Keratinocyte (primary cell): ENCODE data around the gene SMURF2. TPM values are rescaled to one million over a fixed set of nuclear protein-coding genes. Genes with fewer than 3 reads are reported as not detected.

ENCODE experiments used
- DNase-seq: peaks from one replicate; pipeline ENCODE4 v3.0.0-alpha.2; 2011; ENCODE audit warnings: low read depth, missing footprints, low spot score
- FAIRE-seq: peaks from 2 replicates; lab custom pipeline; 2011; peaks lifted over from hg19 to GRCh38; lab: Jason Lieb, UNC
- H2AFZ ChIP-seq: 2 replicates; pipeline ENCODE4 v1.6.0; 2012; ENCODE audit warnings: low read length, control low read depth, inconsistent platforms; ENCODE audit not compliant: control insufficient read depth
- H3K27ac ChIP-seq: 2 replicates; pipeline ENCODE4 v1.5.1; 2011; ENCODE audit warnings: low read length; ENCODE audit not compliant: control insufficient read depth, insufficient read depth
- H3K27me3 ChIP-seq: 3 replicates; pipeline ENCODE4 v1.6.0; 2011; ENCODE audit warnings: low read length; ENCODE audit not compliant: control insufficient read depth, insufficient read depth; ENCODE audit errors: extremely low read depth
- H3K36me3 ChIP-seq, 2 experiments: 2 replicates in 1 of 2; 3 replicates in 1 of 2; pipeline ENCODE4 v1.5.1; 2011; ENCODE audit warnings: low read length in 2 of 2, mild to moderate bottlenecking in 1 of 2; ENCODE audit not compliant: control insufficient read depth in 2 of 2, insufficient read depth in 2 of 2; ENCODE audit errors: extremely low read depth in 1 of 2
- H3K4me1 ChIP-seq: 3 replicates; pipeline ENCODE4 v1.5.1; 2011; ENCODE audit warnings: low read length; ENCODE audit not compliant: control insufficient read depth, insufficient read depth; ENCODE audit errors: extremely low read depth
- H3K4me2 ChIP-seq: 3 replicates; pipeline ENCODE4 v1.6.0; 2011; ENCODE audit warnings: low read depth, low read length; ENCODE audit not compliant: control insufficient read depth, insufficient read depth; ENCODE audit errors: extremely low read depth
- H3K4me3 ChIP-seq, 3 experiments: fragments of 200-600 bp in 1 of 3; sonication (generic) in 1 of 3; 2 replicates in 2 of 3; 3 replicates in 1 of 3; pipeline ENCODE4 v1.5.1; 2011 to 2016; ENCODE audit warnings: low read length in 3 of 3, mild to moderate bottlenecking in 3 of 3, control low read depth in 2 of 3, inconsistent platforms in 1 of 3, low read depth in 1 of 3, mixed read lengths in 1 of 3, mixed run types in 1 of 3, moderate library complexity in 1 of 3; ENCODE audit not compliant: control insufficient read depth in 2 of 3, insufficient read depth in 2 of 3; ENCODE audit errors: extremely low read depth in 1 of 3
- H3K79me2 ChIP-seq: 2 replicates; pipeline ENCODE4 v1.6.0; 2012; ENCODE audit warnings: low read length; ENCODE audit not compliant: control insufficient read depth, insufficient read depth
- H3K9ac ChIP-seq: 3 replicates; pipeline ENCODE4 v1.6.0; 2011; ENCODE audit warnings: low read length; ENCODE audit not compliant: control insufficient read depth, insufficient read depth; ENCODE audit errors: extremely low read depth
- H3K9me1 ChIP-seq: 3 replicates; pipeline ENCODE4 v1.6.0; 2011; ENCODE audit warnings: low read length; ENCODE audit not compliant: control insufficient read depth, insufficient read depth; ENCODE audit errors: extremely low read depth
- H3K9me3 ChIP-seq: 2 replicates; pipeline ENCODE4 v1.5.1; 2012; ENCODE audit warnings: low read depth, low read length; ENCODE audit not compliant: control insufficient read depth
- H4K20me1 ChIP-seq: 3 replicates; pipeline ENCODE4 v1.6.0; 2011; ENCODE audit warnings: low read length; ENCODE audit not compliant: control insufficient read depth, insufficient read depth; ENCODE audit errors: extremely low read depth
- EZH2 ChIP-seq: IDR thresholded peaks from one replicate; pipeline ENCODE4 v1.6.1; 2012; ENCODE audit warnings: inconsistent platforms, mild to moderate bottlenecking, low read length, moderate library complexity
- dilution Hi-C: fragments of 300-500 bp; cut with MboI; formaldehyde crosslinking; loops from one replicate; pipeline ENCODE4 v1.7.0; 2020; ENCODE audit warnings: low sequenced_read_pairs; ENCODE audit not compliant: extremely low pct_ligation_motif_present
- polyA plus RNA-seq, 5 experiments: library from polyadenylated mRNA; depleted of rRNA in 3 of 5; stranded (reverse) in 3 of 5; stranded (forward) in 1 of 5; unstranded in 1 of 5; fragments of >200 nt; gene quantifications; 1 replicate in 1 of 5; 2 replicates in 3 of 5; 3 replicates in 1 of 5; pipeline versions ENCODE4 v1.2.1 to v1.2.3, GENCODE V29; 2011 to 2012; ENCODE audit warnings: missing spikeins in 2 of 5, low read depth in 1 of 5, low replicate concordance in 1 of 5
- TF ChIP-seq, protein P1 (sequence below), 3 experiments: IDR thresholded peaks in 1 of 3; conservative IDR thresholded peaks in 1 of 3; optimal IDR thresholded peaks in 1 of 3; 2 replicates in 2 of 3; 3 replicates in 1 of 3; pipeline versions ENCODE3 to v1.5.1; 2011; ENCODE audit warnings: low read length in 3 of 3, mild to moderate bottlenecking in 3 of 3, moderate library complexity in 2 of 3, control low read depth in 1 of 3, inconsistent platforms in 1 of 3; ENCODE audit not compliant: insufficient read depth in 2 of 3; ENCODE audit errors: extremely low read depth in 1 of 3

Gene SMURF2
- polyA plus RNA-seq, 1 donor (not counting 4 experiments of a cell fraction or from before 2014, with no cell fraction given) = 128 TPM

- H3K4me3 ChIP-seq = no peak overlapping the region
- TF ChIP-seq EZH2 = no peak
- TF ChIP-seq, protein P1, sequence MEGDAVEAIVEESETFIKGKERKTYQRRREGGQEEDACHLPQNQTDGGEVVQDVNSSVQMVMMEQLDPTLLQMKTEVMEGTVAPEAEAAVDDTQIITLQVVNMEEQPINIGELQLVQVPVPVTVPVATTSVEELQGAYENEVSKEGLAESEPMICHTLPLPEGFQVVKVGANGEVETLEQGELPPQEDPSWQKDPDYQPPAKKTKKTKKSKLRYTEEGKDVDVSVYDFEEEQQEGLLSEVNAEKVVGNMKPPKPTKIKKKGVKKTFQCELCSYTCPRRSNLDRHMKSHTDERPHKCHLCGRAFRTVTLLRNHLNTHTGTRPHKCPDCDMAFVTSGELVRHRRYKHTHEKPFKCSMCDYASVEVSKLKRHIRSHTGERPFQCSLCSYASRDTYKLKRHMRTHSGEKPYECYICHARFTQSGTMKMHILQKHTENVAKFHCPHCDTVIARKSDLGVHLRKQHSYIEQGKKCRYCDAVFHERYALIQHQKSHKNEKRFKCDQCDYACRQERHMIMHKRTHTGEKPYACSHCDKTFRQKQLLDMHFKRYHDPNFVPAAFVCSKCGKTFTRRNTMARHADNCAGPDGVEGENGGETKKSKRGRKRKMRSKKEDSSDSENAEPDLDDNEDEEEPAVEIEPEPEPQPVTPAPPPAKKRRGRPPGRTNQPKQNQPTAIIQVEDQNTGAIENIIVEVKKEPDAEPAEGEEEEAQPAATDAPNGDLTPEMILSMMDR (optimal IDR thresholded peaks at IDR 0.05 in 1 of 3, IDR thresholded peaks at IDR 0.05 in 1 of 3, conservative IDR thresholded peaks at IDR 0.05 in 1 of 3; ENCODE audit: extremely low read depth in 1 of 3, insufficient read depth in 2 of 3, low read length in 3 of 3) = no peak
Observed at GRCh38 chr17:64702815-64703214, 40.7 kb upstream of the SMURF2 start.

DNA sequence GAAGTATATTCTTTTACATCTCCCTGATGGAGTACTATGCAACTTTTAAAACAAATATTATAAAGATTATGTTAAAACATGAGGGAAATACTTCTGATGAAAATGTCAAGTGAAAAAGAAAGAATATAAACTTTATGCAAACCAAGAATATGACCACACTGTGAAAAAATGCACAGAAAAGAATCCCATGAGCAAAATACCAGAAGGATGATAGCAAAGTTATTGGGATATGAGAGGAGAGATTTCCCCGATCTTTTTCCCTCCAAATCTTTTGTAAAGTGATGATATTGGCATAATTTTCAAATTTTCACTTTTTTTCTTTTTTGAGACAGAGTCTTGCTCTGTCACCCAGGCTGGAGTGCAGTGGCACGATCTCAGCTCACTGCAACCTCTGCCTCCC is 36.6 kb upstream of the SMURF2 start:
- DNase-seq (no peak), FAIRE-seq (no peak)
- Histone ChIP-seq H2AFZ (no peak overlapping the region), H3K9ac (no peak overlapping the region), H3K9me1 (no peaks in the 10 kb centered on the region), H4K20me1 (no peaks in the 10 kb centered on the region), H3K36me3 (no peaks in the 10 kb centered on the region), H3K27ac (no peak overlapping the region), H3K79me2 (no peaks in the 10 kb centered on the region), H3K4me2 (no peak overlapping the region), H3K4me3 (no peak overlapping the region), H3K4me1 (peaks cover 22% of the 10 kb centered on the region), H3K27me3 (no peaks in the 10 kb centered on the region), H3K9me3 (no peaks in the 10 kb centered on the region)
- dilution Hi-C loops = no loop called here
- TF ChIP-seq EZH2 = no peak
- TF ChIP-seq, protein P1 (optimal IDR thresholded peaks at IDR 0.05 in 1 of 3, IDR thresholded peaks at IDR 0.05 in 1 of 3, conservative IDR thresholded peaks at IDR 0.05 in 1 of 3; ENCODE audit: extremely low read depth in 1 of 3, insufficient read depth in 2 of 3, low read length in 3 of 3) = no peak

More at GRCh38 chr17:64702815-64703214, 40.7 kb upstream of the SMURF2 start:
- no peaks in the 10 kb centered on the region for H3K36me3 ChIP-seq
- no peaks in the 10 kb centered on the region for H3K9me3 ChIP-seq
- no peak for DNase-seq
- no peaks in the 10 kb centered on the region for H3K27me3 ChIP-seq
- no peak overlapping the region for H3K27ac ChIP-seq
- H2AFZ ChIP-seq = no peak overlapping the region
- dilution Hi-C loops = no loop called here
- FAIRE-seq = no peak
- H4K20me1 ChIP-seq = no peaks in the 10 kb centered on the region
- H3K4me2 ChIP-seq = no peak overlapping the region
- H3K4me1 ChIP-seq = peaks cover 44% of the 10 kb centered on the region
- H3K9ac ChIP-seq = no peak overlapping the region
- H3K9me1 ChIP-seq = no peaks in the 10 kb centered on the region
- H3K79me2 ChIP-seq = peaks cover 2% of the 10 kb centered on the region
